Measurements from ENCODE around the gene HIP1. TPM values are rescaled to one million over a fixed set of nuclear protein-coding genes. Genes with fewer than 3 reads are reported as not detected.
A peak's percentile ranks its signal among the peaks of the same experiment; 100 is the strongest.

Gene HIP1
- polyA plus RNA-seq, 1 of the 3 experiments (the other 2 are of a cell fraction), result 11.3 TPM

GRCh38 chr7:75732764-75733630 is 5.7 kb downstream of the HIP1 start:
- peak; percentile 35 for DNase-seq
- H3K9ac ChIP-seq, result peak overlapping the region; percentile 19; the same call in 1 of the 2 replicates
- H3K79me2 ChIP-seq (ENCODE audit: insufficient read depth), result no peaks in the 10 kb centered on the region
- POLR2A ChIA-PET, result no interaction called here
- peak overlapping the region in 1 of 2 experiments; percentile 15; a peak in 1 of 4 replicates for H3K4me3 ChIP-seq (ENCODE audit: low read depth in 2 of 2, low read length in 1 of 2)
- H3K4me1 ChIP-seq (ENCODE audit: control insufficient read depth in 1 of 2, insufficient read depth in 2 of 2, low read depth in 1 of 2, low read length in 1 of 2), result peaks cover 6 to 9% of the 10 kb centered on the region in 2 experiments; a peak in 1 of 4 replicates
- 13% methylated on average over 15 of the region's 15 CpGs for WGBS (ENCODE audit: low lambda C conversion rate)
- peak overlapping the region in 1 of 2 experiments; percentile 74; a peak in 2 of 4 replicates for H3K27ac ChIP-seq (ENCODE audit: low read depth in 2 of 2, low read length in 1 of 2)
- H2AFZ ChIP-seq (ENCODE audit: low read depth), result peak overlapping the region; percentile 29; the same call in 1 of the 2 replicates
- CTCF ChIA-PET, result interaction anchor here (1.0 to 1.7 kb wide), 4 partner anchors 25 to 50 kb away, joined by 3 to 4 read pairs (median 4); no protein-coding TSS in a partner anchor
- peak; percentile 47; the same call in 1 of the 2 replicates for TF ChIP-seq POLR2AphosphoS5 (IDR thresholded peaks at IDR 0.05; ENCODE audit: low read depth, low read length)
- 0 out of 2 replicates have a peak, but pooled peaks have one; percentile 37 for TF ChIP-seq TAF1 (IDR thresholded peaks at IDR 0.05; ENCODE audit: borderline replicate concordance, low read depth, low read length)
- TF ChIP-seq NFIC (IDR thresholded peaks at IDR 0.05; ENCODE audit: borderline replicate concordance), result peak; percentile 72
- no peak for TF ChIP-seq NRF1 (IDR thresholded peaks at IDR 0.05; ENCODE audit: low read depth, low read length)
- no peak for TF ChIP-seq GABPA (IDR thresholded peaks at IDR 0.05; ENCODE audit: low read depth)
- peak; percentile 89; the same call in 1 of the 2 replicates for TF ChIP-seq JUND (IDR thresholded peaks at IDR 0.05)
- TF ChIP-seq FOSL2 (IDR thresholded peaks at IDR 0.05; ENCODE audit: borderline replicate concordance, low read depth), result peak; percentile 84
- peak in 1 of 2 experiments; percentile 87; a peak in 1 of 4 replicates for TF ChIP-seq EP300 (IDR thresholded peaks at IDR 0.05; ENCODE audit: borderline replicate concordance in 1 of 2, low read depth in 1 of 2, low read length in 1 of 2)
- no peak for TF ChIP-seq EZH2phosphoT487 (IDR thresholded peaks at IDR 0.05; ENCODE audit: borderline replicate concordance, low read depth)
- peak; percentile 9; the same call in 1 of the 2 replicates for TF ChIP-seq MEF2A (IDR thresholded peaks at IDR 0.05; ENCODE audit: borderline replicate concordance, low read depth)
- peak; percentile 48 for TF ChIP-seq MAX (IDR thresholded peaks at IDR 0.05; ENCODE audit: low read depth)
- TF ChIP-seq RAD21 (IDR thresholded peaks at IDR 0.05; ENCODE audit: low read length), result no peak
- TF ChIP-seq ZBTB33 (IDR thresholded peaks at IDR 0.05; ENCODE audit: borderline replicate concordance, low read depth), result 0 out of 2 replicates have a peak, but pooled peaks have one; percentile 61
- TF ChIP-seq REST (IDR thresholded peaks at IDR 0.05; ENCODE audit: low read depth, low read length), result peak; percentile 66; the same call in 1 of the 2 replicates
- no peak for TF ChIP-seq FOXJ3 (CRISPR knock-in tag; IDR thresholded peaks at IDR 0.05)
- TF ChIP-seq IRF3 (IDR thresholded peaks at IDR 0.05; ENCODE audit: low read depth, low read length), result no peak
- TF ChIP-seq, protein P1, sequence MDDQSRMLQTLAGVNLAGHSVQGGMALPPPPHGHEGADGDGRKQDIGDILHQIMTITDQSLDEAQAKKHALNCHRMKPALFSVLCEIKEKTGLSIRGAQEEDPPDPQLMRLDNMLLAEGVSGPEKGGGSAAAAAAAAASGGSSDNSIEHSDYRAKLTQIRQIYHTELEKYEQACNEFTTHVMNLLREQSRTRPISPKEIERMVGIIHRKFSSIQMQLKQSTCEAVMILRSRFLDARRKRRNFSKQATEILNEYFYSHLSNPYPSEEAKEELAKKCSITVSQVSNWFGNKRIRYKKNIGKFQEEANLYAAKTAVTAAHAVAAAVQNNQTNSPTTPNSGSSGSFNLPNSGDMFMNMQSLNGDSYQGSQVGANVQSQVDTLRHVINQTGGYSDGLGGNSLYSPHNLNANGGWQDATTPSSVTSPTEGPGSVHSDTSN (IDR thresholded peaks at IDR 0.05), result peak; percentile 92
- peak; percentile 78 for TF ChIP-seq TCF12 (IDR thresholded peaks at IDR 0.05)
- TF ChIP-seq TEAD4 (IDR thresholded peaks at IDR 0.05; ENCODE audit: borderline replicate concordance, insufficient read depth), result peak; percentile 64; the same call in 1 of the 2 replicates
- peak; percentile 82; the same call in 1 of the 2 replicates for TF ChIP-seq RXRA (IDR thresholded peaks at IDR 0.05; ENCODE audit: borderline replicate concordance, low read depth)
- no peaks in the 10 kb centered on the region for H3K36me3 ChIP-seq (replicated peaks in 1 of 2; ENCODE audit: control insufficient read depth in 1 of 2, insufficient read depth in 2 of 2, low read length in 1 of 2)
- no peaks in the 10 kb centered on the region for H3K9me2 ChIP-seq
- H4K20me1 ChIP-seq (ENCODE audit: insufficient read depth), result no peaks in the 10 kb centered on the region
- H3K9me3 ChIP-seq, result no peaks in the 10 kb centered on the region
- peaks cover 31% of the 10 kb centered on the region for H3F3A ChIP-seq (replicated peaks; ENCODE audit: insufficient read depth)
- peak overlapping the region; percentile 71 for H3K4me2 ChIP-seq
- no peaks in the 10 kb centered on the region for H3K27me3 ChIP-seq (ENCODE audit: insufficient read depth)
